Renal pelvis (tissue), 4 donors: Measurements from ENCODE around the gene COL5A3. TPM values are rescaled to one million over a fixed set of nuclear protein-coding genes. Genes with fewer than 3 reads are reported as not detected.
"Not testable (repeated sequence)": the region's sequence is repeated elsewhere in the genome, so short reads cannot be mapped to it uniquely, and the experiment has no call there.

Source experiments
- DNase-seq: peaks from one replicate; pipeline ENCODE4 v3.0.0-alpha.2; 2013
- polyA plus RNA-seq, 3 donors: library from polyadenylated mRNA; unstranded; fragments of 120-200 nt; gene quantifications; one replicate each; pipeline ENCODE4 v1.2.1, GENCODE V29; 2013; ENCODE audit not compliant: insufficient read length in 3 of 3

Gene COL5A3
- polyA plus RNA-seq, 3 donors: 0.99 to 1.4 (median 1.1) TPM

DNA sequence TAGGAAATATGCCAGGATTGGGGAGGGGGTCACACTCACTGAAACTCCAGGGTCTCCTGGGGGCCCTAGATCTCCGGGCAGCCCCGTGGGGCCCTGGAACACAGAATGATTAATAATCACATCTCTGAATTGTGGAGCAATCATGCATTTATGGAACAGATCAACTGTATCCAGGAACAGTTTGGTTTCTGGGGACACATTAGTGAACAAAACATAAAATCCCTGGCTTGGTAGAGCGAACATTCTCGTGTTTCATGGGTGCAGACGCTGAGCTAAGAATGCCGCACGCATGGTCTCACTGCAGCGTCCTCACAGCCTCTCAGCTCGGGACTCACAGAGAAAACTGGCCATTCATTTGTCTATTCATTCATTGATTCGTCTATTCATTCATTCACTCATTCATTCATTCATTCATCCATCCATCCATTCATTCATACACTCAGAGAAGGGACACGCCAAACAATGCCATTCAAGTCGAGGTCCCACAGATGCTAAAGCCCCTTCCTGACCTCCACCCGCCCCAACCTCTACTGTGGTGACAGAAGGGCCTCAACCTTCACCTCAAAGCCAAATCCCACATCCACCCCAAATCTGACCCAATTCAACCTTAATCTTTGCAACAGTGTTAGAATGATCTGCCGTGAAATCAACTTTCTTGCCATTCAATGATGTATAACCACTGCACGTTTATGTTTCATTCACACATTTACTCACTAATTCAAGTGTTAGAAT, 39.0 kb downstream of the COL5A3 start:
- DNase-seq: no peak

DNA sequence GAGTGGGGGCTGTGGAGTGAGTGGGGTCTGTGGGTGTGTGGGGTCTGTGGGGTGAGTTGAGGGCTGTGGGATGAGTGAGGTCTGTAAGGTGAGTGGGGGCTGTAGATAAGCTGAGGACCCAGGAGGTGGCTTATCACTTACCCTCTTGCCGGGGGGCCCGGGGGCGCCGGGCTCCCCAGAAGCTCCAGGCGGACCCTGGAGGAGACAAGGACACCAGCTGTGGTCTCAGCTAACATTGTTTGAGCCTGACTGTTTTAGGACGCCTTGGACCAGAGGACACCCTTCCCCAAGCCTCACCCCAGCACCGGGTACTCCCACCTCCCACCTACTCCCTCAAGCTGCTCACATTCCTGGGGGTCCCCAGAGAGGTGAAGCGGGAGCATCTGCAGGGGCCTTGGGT, 39.8 kb downstream of the COL5A3 start:
- no peak for DNase-seq

DNA sequence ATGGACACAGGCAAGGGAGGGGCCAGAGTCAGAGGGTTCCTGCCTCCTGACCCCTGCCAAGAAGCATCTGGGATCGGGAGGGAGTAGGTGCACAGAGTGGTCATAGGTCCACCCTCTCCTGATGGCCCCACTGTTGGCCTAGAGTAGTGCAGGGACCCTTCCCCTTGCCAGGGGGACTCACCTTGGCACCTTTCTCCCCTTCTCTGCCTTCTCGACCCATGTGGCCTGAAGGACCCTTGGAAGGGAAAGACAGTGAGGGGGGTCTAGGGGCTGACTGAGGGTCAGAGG, 40.7 kb downstream of the COL5A3 start:
- DNase-seq: no peak

DNA sequence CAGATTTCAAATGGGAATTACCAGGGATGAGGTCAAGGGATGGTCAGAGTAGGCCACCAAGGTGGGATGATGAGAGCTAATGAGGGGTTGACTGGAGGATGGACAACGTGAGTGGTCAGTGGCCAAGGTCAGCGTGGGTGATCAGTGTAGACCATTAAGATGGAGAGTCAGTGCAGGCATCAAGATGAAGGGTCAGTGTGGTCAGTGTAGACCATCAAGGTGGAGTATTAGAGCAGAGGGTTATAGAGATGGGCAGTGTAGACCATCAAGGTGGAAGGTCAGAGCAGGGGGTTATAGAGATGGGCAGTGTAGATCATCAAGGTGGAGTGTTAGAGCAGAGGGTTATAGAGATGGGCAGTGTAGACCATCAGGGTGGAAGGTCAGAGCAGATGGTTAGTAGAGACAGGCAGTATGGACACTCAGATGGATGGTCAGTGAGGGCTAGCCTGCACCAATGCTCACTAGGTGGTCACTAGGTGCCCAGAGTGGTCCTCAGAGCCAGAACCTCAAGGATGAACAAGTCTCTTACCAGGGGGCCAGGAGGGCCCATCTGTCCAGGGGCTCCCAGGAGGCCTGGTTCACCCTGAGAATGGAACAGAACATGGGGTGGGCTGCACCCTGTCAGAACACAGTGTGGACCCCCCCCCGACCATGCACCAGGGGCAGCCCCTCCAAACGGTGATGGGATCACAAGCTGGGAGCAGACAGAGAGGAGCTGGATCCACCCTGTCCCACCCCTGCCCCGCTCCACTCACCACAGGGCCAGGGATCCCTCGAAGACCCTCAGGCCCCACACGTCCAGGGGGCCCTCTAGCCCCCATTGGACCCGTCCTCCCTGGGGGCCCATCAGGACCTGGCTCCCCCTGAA, 41.2 kb downstream of the COL5A3 start:
- DNase-seq: no peak

DNA sequence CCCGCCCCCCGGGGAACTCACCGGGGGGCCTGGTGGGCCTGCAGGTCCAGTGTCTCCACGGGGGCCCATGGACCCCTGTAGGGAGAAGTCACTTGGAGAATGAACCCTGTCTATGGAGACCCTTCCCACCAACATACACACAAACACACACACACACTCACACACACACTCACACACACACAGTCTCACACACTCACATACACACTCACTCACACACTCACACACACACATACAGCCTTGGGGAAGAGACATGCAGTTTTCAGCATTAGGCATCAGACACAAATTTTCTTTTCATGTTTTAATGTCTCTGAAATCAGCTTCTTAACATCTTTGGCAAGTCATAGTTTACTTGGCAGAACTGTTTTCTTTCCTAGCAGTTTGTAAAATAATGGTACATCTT, 43.0 kb downstream of the COL5A3 start:
- DNase-seq: no peak

DNA sequence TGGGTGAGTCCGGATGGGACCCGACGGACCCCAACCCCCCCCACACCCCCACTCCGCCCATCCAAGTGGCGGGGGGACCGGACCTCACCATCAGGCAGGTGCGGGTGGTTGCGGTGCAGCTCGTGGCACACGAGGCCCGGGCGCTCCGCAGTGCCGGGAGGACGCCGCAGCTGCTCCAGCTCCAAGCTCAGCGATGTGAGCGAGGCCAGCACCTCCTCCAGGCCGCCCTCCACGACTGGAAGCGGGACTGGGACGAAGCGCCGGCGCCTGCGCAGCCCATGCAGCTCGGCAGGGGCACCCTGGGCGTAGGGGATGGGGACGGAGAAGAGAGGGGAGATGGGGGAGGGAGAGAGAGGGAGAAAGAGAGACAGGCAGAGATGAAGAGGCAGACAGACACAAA, 43.9 kb downstream of the COL5A3 start:
- DNase-seq: no peak

DNA sequence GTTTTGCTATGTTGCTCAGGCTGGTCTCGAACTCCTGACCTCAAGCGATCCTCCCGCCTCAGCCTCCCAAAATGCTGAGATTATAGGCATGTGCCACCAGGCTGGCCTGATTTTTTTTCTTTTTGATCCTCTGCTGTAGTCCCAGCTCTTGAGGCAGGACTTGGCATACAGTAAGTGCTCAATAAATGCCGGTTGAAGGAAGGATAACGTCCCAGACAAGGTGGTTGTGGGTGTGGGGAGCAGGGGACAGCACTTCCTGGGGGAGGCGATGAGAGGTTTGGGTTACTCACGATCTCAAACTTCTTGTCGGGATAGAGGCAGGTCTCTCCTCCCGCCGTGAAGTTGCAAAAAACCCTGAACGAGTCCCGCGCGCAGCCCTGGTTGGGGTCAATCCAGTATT, 44.3 kb downstream of the COL5A3 start:
- DNase-seq: no peak

DNA sequence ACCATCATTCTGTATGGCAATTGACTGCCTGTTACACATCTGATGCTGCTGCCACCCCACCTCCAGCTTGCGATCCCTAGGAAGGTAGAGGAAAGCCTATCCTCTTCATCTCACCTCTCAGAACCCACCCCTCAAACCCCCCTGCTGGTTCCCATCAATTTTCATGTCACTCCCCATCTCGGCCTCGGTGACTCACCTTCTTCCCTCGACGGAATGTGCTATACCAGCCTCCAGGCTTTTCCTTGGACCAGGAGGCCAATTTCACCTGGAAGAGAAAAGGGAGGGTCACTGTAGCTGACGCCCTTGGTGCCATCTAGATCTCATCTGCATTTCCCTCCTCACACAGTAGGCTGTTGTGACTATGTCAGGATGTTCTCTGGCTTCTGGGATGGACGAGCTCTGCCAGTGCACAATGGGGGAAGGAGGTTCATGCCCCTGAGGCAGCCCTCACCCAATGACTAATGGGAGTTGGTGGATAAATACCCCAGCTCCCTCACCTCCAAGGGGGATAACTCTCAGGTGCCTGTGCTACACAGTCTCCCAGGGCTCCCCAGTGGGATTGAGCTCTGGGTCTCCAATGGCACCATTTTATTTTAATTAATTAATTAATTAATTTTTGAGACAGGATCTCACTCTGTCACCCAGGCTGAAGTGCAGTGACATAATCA, 47.5 kb downstream of the COL5A3 start:
- DNase-seq: no peak

DNA sequence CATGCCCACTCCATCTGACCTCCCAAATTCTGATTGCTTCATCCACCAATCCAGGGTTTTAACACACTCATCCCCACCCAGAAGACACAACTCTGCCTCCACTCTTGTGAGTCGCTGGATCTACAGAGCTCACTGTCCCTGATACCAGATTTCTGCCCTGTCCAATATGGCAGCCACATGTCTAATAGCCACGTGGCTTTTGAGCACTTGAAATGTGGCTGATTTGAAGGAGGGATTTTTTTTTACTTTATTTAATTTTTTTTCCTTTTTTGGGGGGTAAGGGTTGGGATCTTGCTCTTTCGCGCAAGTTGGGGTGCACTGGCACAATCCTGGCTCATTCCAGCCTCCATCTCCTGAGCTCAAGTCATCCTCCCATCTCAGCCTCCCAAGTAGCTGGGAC, 49.2 kb downstream of the COL5A3 start:
- no peak for DNase-seq

DNA sequence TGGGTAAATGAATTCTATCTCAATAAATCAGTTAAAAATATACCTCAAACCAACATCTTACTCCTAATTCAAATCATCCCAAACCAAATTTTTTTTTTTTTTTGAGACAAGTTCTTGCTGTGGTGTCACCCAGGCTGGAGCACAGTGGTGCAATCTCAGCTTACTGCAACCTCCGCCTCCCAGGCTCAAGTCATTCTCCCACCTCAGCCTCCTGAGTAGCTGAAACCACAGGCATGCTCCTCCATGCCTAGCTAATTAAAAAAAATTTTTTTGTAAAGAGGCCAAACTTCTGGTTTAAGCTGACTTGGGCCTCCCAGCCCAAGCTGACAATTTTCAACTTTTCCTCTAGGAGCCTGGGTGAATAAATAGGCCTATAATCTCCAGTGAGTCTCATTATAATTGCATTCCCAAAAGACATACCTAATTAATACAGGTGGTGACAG, 51.9 kb downstream of the COL5A3 start:
- no peak for DNase-seq

DNA sequence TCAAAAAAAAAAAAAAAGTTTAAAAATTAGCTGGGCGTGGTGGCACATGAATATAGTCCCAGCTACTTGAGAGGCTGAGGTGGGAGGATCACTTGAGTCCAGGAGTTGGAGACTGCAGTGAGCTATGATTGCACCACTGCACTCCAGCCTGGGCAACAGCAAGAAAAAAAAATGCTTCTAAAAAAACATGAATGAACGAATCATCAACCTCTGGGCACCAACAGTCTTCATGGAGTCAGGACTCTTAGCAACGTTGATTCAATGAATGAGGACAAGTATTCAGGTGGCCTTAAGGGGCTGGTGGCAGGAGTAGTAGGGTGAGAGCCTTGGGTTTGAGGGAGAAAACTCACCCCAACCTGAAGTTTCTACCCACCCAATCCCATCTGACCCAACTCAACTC, 53.3 kb downstream of the COL5A3 start:
- no peak for DNase-seq

DNA sequence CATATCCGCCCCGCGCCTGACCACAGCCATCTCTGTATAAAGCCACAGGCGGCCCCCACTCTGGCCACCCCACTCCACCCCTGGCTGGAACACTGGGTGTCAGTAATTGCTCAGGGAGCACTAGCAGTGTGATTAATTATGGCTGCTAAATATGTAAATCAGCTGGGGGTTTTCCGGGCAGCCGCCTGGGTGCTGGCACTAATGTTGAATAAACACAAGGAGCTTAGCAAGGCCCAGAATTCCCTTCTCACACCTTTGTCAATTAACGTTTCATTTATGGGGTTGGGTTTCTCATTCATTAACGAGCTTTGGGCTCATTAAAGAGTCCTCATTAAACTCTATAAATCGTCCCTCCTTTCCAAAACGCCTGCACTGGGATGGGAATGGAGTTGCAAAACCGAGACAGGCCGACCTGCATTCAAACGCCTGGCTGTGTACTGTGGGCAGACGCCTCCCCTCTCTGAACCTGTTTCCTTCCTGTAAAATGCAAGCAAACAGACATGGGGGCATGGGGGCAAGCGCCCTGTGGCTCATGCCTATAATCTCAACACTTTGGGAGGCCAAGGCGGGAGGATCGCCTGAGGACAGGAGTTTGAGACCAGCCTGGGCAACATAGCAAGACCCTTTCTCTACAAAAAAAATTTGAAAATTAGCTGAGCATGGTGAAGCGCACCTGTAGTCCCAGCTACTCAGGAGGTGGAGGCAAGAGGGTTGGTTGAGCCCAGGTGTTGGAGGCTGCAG, 56.3 kb downstream of the COL5A3 start:
- DNase-seq: no peak

DNA sequence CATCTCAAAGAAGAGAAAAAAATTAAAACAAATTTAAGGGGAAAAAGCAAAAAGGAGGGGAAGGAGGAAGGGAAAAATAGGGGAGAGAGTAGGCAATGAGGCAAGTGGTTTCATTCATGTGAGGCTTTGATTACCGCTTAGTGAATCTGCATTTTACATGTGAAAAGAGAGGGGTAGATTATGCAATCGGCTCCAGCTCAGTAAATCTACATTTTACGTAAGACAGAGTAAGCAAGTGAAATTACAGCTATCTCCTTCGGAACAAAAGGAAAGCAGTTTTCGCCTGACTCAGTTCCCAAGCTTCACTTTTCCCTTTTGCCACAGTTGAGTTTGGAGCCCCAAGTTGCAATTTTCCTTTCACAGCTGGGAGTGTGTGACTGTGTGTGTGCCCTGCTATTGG, 58.0 kb downstream of the COL5A3 start:
- DNase-seq: no peak

DNA sequence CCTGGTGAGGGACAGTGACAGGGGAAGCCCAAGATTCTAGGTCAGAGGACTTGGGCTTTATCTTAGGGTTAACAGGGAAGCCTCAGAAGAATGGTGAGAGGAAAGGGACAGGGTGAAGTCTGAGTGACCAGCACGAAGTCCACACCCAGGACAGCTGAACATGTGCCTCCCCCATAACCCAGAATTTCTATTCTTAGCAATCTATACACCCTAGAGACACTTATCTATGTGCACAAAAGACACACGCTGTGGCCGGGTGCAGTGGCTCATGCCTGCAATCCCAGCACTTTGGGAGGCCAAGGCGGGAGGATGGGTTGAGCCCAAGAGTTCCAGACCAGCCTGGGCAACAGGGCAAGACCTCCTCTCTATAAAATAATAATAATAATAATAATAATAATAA, 62.9 kb downstream of the COL5A3 start:
- no peak for DNase-seq

DNA sequence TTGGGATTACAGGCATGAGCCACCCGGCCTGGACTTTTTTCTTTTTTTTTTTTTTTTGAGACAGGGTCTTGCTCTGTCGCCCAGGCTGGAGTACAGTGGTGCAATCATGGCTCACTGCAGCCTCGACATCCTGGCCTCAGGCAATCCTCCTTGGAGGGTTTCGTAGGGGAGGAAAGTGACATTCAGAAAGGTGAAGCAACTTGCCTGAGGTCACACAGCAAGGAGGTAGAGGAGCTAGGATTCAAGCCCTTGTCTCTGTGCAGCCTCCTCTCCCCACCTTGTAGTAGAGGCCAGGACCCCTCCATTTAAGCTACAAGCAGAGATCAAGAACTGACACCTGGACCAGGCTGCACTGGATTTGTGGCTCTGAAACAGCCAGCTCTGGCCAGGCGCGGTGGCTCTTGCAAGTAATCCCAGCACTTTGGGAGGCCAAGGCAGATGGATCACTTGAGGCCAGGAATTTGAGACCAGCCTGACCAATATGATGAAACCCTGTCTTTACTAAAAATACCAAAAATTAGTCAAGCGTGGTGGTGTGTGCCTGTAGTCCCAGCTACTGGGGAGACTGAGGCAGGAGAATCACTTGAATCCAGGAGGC, 63.7 kb downstream of the COL5A3 start:
- not testable (repeated sequence) for DNase-seq

DNA sequence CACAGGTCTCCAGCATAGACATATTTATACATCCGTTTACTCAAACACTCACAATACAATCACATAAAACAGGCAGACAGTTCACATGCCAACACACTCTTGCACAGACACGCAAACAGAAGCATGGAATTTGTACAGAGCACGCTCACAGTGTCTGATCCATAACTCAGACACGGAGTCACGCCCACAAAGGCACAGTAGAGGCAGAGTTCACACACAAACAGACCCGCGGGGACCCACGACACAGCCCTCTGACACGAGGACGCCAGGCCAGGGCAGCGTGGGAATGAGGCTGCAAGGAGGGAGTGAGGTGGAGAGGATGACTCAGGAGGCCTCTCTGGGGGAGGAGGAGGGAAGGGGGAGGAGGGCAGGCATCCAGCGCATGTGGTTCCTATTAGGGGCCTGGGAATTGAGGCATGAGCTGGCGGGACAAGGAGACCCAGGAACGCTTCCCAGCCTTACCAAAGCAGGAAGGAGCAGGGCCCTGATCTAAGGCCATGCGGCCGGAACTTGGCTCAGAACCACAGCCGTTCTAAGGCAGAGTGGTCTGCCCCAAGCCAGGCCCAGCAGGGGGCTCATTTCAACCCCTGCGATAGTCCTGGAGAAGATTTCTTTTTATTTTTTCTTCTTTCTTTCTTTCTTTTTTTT, 64.9 kb downstream of the COL5A3 start:
- peak; percentile 35 for DNase-seq

DNA sequence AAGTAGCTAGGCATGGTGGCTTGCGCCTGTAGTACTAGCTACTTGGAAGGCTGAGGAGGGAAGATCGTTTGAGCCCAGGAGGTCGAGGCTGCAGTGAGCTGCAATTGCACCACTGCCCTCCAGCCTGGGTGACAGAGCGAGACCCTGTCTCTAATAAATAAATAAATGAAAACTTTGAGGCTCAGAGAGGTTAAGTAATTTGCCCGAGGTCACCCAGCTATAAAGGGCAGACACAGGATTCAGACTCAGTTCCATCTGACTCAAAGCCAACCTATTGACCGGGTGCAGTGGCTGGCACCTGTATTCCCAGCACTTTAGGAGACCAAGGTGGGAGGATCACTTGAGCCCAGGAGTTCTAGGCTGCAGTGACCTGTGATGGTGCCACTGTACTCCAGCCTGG, 66.6 kb downstream of the COL5A3 start:
- DNase-seq: no peak

DNA sequence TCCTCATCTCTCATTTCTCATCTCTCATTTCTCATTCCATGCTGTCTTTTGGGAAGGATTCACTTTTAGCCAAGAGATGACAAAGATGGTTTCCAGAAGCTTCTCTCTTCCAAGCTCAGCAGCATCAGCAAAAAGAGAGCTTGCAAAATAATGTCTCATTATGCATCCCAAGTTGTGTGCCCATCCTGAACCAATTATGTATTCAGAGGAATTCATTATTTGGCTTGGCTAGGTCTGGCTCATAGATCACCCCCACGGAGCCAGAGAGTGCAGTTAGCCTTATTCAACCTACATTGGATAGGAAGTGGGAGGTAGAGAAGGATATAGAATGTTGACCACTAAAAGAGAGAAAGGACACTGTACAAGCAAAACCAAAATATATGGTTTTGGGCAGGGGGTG, 68.6 kb downstream of the COL5A3 start:
- DNase-seq: no peak

DNA sequence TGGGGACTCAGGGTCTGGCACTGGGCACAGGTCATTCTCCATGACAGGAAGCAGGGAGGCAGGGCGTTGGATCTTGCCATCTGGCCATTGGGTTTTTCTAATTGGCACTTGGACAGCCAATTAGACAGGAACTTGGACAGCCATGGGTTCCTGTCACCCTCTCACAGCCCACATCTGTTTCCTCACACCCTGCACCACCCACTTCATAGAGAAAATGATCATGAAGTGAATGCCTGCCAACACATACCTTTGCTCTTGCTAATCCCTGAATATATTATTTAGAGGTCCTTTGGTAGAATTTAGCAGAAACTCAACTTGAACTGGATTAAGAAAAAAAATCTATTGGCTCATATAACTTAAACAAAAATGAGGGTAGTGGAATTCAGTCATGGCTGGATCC, 69.1 kb downstream of the COL5A3 start:
- no peak for DNase-seq

DNA sequence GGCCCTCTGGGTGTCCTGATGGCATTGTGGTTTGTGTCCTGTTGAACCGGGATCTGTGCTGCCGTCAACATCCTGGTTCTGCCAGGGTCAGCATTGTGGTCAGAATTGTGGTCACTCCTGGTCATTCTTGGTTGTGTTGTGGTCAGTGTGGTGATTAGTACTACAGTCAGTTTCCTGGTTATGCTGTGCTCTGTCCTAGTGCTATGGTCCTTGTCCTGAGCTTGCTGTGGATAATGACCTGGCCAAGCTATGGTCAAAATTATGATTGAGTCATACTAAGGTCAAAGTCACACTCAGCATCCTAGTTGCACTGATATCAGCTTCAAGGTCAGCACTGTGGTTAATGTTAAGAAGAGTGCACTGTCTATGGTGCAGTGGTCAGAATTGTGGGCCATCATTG, 69.5 kb downstream of the COL5A3 start:
- DNase-seq: no peak

DNA sequence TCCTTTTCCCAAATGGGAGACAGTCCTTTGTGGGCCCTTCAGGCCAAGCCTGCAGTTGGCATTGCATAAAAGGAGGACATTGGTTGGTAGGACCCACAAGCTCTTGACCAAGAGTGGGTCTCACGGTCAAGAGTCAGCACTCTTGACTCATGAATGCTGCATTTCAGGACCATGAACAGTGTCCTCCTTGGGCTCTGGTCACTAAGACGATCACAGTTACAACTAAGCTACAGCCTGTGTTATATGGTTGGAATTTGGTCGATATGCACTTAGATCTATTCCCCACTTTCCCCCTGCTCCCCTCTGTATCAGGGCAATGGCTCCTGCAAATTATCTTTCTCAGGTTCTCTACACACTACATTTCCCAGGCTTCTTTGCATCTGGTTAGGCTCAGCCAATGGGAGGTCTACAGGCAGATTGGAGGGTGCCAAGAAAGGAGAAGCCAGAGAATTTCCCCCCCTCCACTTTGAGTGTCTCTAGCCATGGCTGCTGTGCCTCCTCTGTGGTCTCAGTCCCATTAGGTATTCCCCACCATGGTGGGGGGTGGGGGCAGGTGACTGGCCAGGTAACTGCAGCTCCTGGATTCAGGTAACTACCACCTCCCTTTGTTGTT, 70.9 kb downstream of the COL5A3 start:
- DNase-seq: no peak
